ENCODE data around the gene SRRM3.
A peak's percentile ranks its signal among the peaks of the same experiment; 100 is the strongest.
"Not testable (repeated sequence)": the region's sequence is repeated elsewhere in the genome, so short reads cannot be mapped to it uniquely, and the experiment has no call there.

SRRM3 gene

GRCh38 chr7:76318488-76319353, 117.0 kb downstream of the SRRM3 start:
- DNase-seq: peak; percentile 56

GRCh38 chr7:76325092-76325491, 123.4 kb downstream of the SRRM3 start:
- no peak for DNase-seq

- no peak for DNase-seq
Measured at GRCh38 chr7:76325811-76326210, 124.1 kb downstream of the SRRM3 start.

GRCh38 chr7:76326646-76327233, 125.0 kb downstream of the SRRM3 start:
- DNase-seq: no peak

GRCh38 chr7:76327610-76328009, 125.9 kb downstream of the SRRM3 start:
- no peak for DNase-seq

GRCh38 chr7:76328389-76328788, 126.7 kb downstream of the SRRM3 start:
- DNase-seq: no peak

GRCh38 chr7:76329479-76329878, 127.8 kb downstream of the SRRM3 start:
- DNase-seq: no peak

- no peak for DNase-seq
Measured at GRCh38 chr7:76330261-76330660, 128.6 kb downstream of the SRRM3 start.

- DNase-seq: no peak
Measured at GRCh38 chr7:76330673-76331072, 129.0 kb downstream of the SRRM3 start.

GRCh38 chr7:76332078-76332477, 130.4 kb downstream of the SRRM3 start:
- no peak for DNase-seq

- no peak for DNase-seq
Measured at GRCh38 chr7:76333511-76334101, 131.9 kb downstream of the SRRM3 start.

GRCh38 chr7:76334320-76334967, 132.7 kb downstream of the SRRM3 start:
- no peak for DNase-seq

- DNase-seq: not testable (repeated sequence)
Measured at GRCh38 chr7:76335417-76335816, 133.7 kb downstream of the SRRM3 start.

GRCh38 chr7:76336094-76336493, 134.4 kb downstream of the SRRM3 start:
- DNase-seq: no peak
